ENCODE results near the gene PITPNM1.

- TF ChIP-seq CTCF (IDR thresholded peaks at IDR 0.05; ENCODE audit: insufficient read depth, low read length) = no peak
- no peak for TF ChIP-seq POLR2AphosphoS5 (IDR thresholded peaks at IDR 0.05; ENCODE audit: low read depth)
Observed at GRCh38 chr11:67504005-67504949, 886 bp downstream of the PITPNM1 start.

All from HL-60 (cell line).